Testis (tissue), 2 donors: ENCODE data around the gene FBXO5.

Experiments used
- POLR2A ChIP-seq: fragments of 450-650 bp; IDR thresholded peaks from one replicate; pipeline ENCODE4 v1.6.1; 2017; ENCODE audit warnings: antibody characterized with exemption, mild to moderate bottlenecking, moderate library complexity
- TF ChIP-seq, protein P1 (sequence below), 3 experiments: fragments of 450-650 bp in 2 of 3; fragments of 200-600 bp in 1 of 3; sonication (generic) in 1 of 3; IDR thresholded peaks; one replicate each; pipeline ENCODE4 v1.5.1; 2016 to 2019; ENCODE audit warnings: antibody characterized with exemption in 3 of 3, mild to moderate bottlenecking in 2 of 3, moderate library complexity in 1 of 3

DNA sequence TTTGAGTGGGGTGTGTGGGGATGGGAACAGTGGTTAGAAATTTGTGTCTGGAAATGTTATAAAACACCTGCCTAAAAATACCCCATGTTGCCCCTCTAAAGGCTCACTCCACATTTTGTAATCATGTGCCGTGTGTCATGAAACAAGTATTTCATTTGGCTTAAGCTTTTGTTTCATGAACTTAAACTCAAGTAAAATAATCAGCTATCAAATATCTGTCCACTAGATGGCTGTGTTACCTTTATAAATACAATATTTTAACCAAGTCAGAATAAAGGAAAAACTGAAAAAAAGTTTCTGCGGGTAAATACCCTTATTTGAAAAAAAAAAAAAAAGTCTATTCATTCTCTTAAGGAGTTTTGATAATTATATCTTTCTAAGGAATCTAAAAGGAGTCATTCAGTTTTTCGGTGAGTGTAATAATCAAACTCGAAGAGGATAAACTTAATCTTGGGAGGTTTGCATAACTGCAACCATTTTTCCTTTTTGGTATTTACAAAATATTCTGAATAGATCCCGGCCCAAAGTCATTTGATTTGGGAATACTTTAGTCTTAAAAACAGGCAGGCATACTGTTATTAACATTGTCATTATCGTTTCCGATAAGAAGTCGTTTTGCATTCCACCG, 49.5 kb upstream of the FBXO5 start:
- TF ChIP-seq, protein P1, sequence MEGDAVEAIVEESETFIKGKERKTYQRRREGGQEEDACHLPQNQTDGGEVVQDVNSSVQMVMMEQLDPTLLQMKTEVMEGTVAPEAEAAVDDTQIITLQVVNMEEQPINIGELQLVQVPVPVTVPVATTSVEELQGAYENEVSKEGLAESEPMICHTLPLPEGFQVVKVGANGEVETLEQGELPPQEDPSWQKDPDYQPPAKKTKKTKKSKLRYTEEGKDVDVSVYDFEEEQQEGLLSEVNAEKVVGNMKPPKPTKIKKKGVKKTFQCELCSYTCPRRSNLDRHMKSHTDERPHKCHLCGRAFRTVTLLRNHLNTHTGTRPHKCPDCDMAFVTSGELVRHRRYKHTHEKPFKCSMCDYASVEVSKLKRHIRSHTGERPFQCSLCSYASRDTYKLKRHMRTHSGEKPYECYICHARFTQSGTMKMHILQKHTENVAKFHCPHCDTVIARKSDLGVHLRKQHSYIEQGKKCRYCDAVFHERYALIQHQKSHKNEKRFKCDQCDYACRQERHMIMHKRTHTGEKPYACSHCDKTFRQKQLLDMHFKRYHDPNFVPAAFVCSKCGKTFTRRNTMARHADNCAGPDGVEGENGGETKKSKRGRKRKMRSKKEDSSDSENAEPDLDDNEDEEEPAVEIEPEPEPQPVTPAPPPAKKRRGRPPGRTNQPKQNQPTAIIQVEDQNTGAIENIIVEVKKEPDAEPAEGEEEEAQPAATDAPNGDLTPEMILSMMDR (IDR thresholded peaks at IDR 0.05), result peak; percentile 32 to 47 (median 32)
- TF ChIP-seq POLR2A, result no peak
